GM19467 (cell line): ENCODE results near the gene KDM2B.
A peak's percentile ranks its signal among the peaks of the same experiment; 100 is the strongest.

Source experiments
- ATAC-seq: cut with Tn5 transposase; IDR thresholded peaks from one replicate; pipeline ENCODE4 v1.9.1; 2021; ENCODE audit warnings: mild to moderate bottlenecking, moderate library complexity; ENCODE audit not compliant: unreplicated experiment

KDM2B gene

DNA sequence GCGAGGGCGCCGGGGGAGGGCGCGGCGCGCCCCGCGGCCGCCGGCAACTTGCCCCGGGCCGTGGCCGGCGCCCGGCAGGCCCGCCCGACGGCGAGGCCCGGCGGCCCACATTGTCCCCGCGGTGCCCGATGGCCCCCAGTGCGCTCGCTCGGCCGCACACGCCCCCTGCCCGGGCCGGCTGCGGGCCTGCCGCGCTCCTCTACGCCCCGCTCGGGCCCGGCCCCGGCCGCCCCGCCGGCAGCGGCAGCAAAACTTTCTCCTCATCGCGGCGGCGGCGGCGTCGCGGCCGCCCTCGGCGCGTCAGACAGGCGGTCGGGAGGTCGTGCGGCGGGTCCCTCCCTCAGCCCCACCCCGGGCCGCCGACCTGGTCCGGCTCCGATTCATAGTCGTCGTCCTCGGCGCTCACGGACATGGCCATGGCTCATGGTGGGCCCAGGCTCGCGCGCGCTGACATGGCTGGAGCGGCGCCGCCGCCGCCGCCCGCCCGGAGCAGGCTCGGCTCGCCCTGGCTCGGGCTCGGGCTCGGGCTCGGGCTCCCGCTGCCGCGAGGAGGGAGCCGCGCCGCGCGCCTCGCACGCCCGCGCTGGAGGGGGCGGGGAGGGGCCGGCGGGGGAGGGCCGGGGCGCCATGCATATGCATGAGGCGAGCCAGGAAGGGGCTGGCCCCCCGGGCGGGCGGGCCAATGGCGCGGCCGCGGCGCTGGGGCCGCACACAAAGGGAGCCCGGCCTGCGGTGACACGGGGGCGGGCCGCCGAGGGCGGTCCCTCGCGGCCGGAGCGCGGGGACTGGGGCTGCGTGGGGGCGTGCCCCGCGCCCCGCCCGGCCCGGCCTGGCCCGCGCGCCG lies 113.8 kb downstream of the KDM2B start:
- peak; percentile 88 for ATAC-seq

DNA sequence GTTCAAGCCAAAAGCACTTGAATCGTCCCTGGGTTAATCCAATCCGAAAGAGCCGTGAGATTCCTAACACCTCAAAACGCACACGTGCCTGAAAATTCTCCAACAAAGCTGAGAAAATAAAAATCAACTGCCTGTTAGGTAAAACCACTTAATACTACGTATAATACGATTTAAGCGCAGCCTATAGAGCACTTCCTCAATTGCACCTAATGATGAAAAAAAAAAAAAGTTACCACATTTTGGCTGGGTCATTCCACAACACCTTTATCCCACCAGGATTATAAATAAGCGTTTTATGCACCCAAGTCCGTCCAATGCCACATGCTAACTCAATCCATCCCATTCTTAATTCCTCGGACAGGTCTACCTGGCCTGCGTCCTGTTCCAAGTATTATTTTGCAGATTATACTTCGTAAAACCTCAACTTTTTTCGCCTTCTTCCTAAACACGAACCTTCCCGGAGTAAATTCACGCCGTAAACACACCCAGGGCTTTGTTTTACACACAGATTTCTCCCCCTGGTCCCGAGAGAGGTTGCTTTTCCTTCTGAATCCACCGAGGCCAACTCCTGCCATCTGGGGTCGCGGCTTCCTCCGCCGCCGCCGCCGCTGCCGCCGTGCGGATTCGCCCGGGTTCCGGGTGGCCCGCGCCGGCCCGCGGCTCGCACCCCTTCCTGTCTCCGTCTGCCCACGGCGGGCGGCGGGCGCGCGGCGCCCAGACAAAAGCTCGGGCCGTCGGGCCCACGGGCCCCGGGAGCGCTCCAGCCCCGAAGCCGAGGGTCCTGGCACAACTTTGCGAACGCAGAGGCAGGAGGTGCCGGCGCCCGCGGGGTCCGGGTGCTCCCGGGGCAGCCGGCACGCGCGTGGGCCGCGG lies 114.7 kb downstream of the KDM2B start:
- ATAC-seq = peak; percentile 13

DNA sequence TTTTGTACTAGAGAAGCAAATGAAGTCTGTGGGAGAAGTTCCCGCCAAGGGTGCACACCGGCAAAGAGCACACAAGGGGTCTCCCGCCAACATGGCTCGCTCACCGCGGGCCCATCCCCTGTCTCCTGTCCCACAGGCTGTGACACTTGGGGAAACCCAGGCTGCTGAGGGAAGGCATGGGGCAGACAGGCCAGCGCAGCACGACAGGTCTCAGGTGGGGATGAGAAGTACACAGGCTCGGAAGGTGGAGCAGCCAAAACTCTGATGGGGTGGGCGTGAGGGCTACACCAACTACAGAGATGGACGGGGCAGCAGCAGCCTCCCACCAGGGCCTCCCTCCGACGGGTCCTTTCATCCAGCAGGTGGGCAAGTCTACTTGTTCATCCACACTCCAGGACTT lies 116.5 kb downstream of the KDM2B start:
- no peak for ATAC-seq

DNA sequence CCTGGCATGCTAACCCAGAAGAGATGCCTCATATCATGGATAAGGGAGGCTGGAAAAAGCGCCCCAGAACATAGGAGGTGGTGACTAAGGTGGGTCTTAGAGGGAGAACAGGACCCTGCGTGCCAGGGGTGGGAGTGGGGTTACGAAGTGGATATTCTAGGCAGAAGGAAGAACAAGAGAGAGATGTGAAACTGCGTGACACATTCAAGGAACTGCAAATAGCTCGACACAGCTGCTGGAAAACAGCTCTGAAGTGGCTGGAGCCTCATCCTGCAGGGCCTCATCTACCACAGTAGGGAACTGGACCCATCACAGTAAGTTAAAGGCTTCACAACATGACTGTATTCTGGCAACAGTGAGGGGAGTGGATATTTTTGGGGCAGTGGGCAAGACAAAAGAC lies 119.8 kb downstream of the KDM2B start:
- ATAC-seq = no peak

DNA sequence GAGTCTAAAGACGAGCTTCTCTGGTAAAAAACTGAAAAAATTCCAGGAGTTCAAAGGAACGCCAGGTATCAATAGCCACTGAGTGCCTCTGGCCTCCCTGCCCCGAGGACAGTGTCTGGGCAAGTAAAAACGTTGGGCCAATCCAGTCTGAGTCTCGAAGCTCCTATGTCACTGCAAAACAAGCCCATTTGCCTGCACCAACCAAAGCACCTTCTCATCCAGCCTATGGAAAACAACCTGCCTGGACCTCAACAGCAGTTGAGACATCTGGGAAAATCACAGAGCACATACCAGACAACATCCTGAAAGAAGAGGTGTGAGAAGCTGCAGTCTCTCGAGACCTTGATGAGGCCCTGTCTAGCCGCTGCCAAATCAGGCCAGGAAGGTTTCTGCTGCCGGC lies 124.3 kb downstream of the KDM2B start:
- no peak for ATAC-seq

DNA sequence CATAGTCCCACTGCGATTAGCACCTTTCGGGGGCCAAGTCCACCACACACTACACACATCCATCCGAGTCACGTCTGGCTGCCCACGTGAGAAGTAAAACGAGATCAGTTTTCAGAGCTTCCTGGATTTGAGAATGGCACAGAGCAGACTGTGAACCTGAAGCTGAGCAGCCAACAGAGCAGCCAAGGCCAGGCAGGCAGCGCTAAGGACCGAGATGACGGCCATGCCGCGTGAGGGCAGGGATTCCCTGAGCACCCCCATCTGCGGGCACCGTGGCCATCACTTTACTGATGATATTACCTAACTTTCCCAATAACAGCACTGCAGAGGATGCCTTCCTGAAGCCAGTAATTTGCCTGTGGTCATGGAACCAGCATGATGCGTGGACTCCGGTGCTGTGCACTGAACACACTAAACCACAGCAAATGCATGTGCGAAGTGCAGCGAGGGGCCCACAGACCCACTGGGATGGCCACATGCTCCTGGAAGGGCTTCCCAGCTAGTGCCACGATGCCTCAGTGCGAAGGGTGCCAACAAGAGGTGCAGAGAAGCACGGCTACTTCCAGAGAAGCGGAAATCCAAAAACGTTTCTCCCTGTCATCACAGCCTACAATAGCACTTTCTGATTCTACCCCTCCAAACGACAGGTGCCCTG lies 124.9 kb downstream of the KDM2B start:
- ATAC-seq = no peak

DNA sequence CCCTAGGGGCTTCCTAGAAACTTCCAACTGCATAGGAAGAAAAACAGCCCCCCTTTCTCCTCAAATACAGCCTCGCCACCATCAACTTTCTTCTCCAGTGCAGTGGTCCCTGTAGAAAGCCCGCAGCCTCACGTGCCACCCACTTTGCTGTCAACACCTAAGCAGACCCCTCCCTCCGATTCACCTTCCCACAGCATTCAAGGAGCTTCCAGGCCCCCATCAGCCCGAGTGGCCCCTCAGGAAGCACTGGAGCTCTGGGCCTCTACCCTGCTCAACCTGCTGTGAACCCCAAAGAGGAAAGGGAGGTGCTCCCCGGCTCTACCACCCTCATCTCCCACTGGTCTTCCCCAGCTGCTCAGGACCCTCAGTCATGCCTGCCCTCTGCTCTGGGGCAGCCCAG lies 125.9 kb downstream of the KDM2B start:
- no peak for ATAC-seq

DNA sequence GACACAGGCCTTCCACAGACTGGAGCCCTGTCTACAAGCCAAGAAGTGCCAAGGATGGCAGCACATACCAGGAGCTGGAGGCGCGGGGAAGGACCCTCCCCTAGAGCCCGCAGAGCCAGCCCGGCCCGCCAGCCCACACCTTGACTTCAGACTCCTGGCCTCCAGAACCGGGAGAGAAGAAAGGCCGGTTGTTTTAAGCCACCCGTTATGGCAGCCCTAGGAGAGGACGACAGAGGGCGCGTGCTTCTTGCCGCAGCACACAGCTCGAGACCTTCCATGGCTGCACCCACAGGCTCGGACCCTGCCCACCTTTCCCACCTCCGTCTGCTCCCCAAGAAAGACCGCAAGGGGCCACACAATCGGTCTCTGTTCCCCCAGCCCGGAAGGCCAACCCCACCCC lies 127.2 kb downstream of the KDM2B start:
- ATAC-seq = no peak

DNA sequence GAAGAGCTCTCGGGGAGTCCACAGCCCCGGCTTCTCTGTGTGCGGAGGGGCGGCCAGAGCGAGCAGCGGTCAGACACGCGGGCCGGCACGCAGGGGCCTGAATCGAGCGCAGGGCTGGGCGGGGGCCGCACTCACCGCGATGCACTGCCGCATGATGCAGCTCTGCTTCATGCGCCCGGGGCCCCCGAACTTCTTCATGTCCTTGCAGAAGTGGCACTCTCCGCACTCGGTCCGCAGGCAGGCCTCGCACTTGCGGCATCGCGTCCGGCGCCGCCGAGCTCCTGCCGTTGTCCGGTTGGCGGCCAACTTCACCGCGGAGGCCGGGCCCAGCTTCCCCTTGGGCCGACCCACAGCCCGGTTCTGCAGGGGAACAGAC lies 127.8 kb downstream of the KDM2B start:
- no peak for ATAC-seq

DNA sequence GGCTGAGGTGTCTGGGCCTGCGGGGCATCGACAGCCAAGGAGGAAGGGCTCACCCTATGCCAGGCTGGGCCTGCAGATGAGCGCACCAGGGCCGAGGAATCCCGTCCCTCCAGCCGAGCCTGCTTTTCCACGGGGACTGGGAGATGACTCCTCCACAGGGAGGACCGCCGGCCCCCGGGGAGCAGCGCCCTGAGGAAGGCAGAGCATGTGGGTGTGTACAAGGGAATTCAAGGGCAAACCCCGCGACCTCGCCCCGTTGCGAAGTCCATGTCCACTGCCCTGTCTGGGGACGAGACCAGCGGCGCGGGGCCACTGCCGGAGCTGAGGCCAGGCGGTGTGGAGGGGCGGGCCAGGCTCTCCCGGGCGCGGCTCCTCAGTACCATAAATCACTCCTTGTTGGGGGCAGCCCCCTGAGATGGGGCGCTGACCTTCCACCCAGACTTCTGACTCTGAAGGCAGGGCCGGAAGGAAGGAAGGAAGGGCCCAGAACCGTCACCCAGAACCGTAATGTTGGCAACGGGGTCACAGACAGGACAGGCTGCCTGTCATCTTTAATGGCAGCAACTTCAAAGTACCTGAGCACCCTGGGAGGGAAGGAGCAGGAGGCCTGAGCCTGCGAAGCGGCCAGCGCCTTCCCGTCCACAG lies 128.4 kb downstream of the KDM2B start:
- ATAC-seq = no peak

DNA sequence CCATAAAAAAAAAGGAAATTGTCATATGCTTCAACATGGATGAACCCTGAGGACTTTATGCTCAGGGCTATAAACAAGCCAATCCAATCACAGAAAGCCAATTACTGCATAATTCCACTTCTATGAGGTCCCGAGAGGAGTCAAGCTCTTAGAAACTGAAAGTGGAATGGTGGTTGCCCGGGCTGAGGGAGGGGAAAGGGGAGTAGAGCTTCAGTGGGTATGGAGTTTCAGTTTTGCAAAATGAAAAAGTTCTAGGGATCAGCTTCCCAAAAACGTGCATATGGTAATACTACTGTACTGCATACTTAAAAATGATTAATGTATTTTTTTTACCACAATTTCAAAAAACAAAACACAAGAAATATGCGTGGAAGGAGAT lies 128.9 kb downstream of the KDM2B start:
- no peak for ATAC-seq

DNA sequence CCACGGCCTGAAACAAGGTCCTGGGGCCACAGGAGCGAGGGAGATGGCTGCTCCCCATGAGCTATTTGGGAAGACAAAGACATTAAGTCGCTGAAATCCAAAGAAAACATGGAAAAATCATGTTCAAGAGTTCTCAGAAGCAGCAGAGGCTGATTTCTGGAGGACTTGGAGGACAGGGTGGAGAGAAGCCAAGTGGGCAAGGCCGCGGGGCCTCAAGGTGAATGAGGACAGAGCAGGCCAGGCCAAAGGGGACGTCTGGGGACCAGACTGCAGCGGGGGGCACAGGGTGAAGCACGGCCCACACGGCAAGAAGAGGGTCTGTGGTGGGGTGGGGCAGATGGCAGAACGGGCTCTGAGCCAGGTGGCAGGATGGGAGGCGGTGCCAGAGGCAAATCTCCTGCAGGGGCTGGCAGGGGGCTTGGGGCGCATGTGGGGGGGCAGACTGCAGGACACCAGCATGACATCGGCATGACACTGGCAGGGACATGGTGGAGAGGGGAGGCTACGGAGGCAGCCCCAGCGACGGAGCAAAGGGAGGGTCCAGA lies 132.0 kb downstream of the KDM2B start:
- no peak for ATAC-seq

DNA sequence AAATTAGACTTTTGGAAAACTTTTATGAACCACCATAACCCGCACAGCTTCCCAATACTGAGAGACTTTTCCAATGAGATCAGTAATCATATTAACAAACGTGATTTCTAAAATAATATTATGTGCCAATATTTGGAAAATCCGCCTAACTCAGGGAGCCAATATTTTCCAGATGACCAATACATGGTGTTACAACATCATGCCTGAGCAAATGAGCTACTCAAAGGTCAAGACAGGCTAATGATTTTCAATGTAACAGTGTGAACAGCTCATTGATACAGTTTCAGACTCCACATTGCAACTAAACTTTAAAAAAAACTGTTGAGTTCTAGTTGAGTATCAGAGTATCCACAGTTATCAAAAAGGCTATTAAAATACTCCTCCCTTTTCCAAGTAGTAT lies 134.1 kb downstream of the KDM2B start:
- no peak for ATAC-seq

DNA sequence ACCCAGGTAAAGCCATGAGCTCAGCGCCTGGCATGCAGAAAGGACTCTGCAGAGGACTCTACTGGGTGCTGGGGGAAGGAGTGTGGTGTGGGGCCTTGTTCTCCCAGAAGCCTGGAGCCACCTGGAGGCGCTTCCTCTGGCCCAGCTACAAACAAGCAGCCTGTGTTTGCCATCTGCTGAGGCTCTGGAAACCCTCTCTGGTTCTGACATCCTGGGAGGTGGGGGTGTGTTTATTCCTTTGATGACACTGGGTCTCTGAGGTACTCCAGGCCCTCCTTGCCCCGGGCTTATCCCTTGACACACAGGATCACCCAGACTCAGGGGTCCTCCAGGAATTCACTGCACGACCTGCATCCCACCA lies 136.0 kb downstream of the KDM2B start:
- no peak for ATAC-seq

DNA sequence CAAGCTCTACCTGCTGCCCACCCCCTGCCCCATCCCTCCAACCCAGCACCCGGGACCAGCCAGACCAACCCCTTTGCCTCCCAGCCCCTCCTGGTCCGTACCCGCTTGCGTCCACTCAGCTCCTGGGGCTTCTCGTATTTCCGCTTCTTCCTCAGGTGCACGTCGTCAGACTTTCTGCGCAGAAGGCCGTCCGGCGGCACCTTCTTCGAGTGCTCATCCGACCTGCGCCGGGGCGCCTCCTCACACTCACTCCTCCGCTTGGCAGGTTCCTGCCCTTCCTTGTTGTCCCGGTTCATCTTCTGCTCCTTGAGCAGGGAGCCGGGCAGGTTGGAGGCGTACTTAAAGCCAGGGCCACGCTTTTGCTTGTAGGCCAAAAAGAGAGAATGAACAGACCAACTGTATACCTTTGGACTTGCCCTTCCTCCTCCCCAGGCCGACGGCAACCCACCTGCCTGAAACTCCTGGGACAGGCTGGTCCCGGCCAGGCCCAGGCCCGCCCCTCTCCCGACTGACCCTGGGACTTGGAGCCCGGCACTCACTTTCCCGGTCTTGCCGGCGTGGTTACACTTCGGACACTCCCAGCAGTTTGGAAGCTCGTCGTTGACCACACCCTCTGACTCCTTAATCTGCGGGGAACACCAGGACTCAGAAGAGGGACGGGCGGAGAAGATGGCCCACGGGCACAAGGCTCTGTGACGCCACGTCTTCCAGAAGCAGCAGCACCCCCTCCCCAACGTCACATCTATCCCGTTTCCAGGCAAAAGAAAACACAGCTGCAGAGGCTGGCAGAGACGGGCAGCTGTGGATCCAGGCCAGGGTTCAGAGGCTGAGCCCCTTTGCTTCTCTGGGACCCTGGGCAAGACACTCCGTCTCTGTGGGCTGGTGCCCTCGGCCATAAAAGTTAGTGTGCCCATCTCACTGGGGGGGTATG lies 136.6 kb downstream of the KDM2B start:
- ATAC-seq = no peak

DNA sequence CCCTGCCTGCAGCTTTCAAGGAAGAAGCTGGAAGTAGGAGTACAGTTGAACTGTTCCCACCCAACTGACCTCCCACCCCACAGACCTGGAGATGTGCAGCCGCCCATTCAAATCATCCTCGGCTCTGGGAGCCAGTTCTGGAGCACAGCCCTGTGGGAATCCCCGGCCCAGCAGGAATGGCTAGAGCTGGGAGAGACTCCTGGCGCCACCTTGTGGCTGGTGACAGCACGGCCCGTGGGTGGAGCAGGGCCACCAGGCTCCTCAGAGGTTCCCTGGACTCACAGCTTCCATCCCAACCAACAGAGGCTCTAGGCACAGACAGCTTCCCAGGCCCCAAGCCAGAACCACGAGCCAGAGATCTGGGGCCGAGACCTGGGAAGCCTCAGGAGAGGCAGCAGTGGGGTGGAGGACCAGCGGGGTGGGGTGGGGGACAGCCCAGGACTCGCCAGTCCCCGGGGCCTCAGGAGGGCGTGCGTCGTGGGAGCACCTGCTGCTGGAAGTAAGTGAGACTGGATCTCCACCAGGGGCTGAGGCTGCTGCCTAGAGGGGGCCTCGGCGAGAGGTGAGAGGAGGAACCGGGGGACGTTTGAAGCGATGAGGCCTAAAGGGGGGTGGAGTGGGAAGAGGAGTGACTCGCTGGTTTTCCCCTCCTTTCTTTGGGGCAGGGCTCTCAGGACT lies 137.5 kb downstream of the KDM2B start:
- ATAC-seq = no peak

DNA sequence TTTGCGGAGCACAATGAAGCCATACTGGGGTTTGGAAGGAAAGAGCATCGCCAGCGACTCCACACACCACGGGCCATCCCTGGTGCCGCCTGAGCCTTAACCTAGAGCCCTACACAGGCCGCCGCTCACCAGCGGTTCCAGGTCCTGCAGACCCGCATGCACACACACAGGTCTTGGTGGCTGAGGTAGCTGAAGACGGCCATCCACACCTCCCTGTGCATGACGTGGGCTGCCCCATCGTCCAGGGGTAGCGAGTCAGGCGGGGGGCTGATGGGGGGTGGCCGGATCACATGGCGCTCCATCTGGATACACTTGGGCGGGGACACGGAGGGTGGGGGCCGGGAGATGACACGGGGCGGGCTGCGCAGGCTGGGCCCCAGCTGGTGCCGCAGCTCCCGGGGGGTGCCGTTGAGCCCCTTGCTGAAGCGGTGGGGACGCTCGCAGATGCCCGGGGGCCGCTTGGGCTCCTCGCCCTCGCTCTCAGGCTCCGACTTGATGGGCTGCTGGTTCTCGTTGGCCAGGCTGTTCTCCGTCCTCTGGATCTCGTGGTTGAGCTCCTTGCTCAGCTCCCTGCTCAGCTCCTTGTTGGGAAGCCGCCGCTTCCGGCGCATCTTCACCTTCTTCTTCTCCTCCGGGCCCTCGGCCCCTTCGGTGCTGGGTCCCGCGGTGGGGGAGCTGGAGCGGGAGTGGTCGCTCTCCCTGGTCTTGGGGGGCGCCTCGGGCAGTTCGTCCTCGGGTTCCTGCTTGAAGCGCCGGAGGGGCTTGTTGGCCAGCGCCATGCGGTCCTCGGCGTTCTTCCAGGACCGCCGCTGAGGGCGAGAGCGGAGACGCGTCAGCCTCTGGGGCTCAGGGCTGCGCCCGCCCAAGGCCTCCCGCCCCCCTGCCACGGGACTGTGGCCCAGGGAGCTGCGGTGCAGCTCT lies 138.5 kb downstream of the KDM2B start:
- no peak for ATAC-seq

DNA sequence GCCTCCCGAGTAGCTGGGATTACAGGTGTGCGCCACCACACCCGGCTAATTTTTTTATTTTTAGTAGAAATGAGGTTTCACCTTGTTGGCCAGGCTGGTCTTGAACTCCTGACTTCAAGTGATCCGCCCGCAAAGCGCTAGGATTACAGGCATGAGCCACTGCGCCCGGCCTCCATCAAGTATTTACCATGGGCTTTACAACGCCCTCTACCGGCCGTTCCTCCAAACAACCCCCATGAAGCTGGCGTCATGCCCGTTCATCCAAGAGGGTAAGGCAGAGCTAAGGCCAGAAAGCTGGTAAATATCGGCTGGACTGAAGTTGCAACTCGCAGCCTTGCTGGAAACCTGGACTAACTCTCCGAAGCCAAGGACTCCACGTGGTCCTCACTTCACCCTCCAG lies 139.3 kb downstream of the KDM2B start:
- ATAC-seq = no peak
